ENCODE measurements around the gene ATP2C1. TPM values are rescaled to one million over a fixed set of nuclear protein-coding genes. Genes with fewer than 3 reads are reported as not detected.

ATP2C1 gene
- total and polyA plus RNA-seq, 2 donors (not counting 3 experiments of a cell fraction or from before 2014, with no cell fraction given), result 50.1 to 73.3 TPM

DNA sequence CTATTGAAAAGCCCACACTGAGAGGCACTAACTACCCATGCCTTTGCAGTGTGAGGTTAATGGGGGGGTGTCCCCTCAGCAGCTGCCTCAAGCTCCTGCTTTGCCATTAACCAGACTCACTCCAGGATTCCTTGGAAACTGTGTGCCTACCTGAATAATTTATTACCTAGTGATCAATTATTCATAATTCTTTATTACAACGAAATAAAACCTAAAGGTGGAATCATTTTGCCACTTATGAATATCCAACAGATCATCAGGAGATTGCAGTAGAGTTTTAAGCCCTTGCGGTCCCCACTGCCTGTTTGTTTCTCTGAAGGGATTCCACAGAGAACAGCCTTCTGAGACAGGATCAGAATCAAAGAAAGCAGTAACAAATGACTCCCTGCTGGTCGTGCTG lies 156.1 kb downstream of the ATP2C1 start:
- Histone ChIP-seq H3K4me3 (replicated peaks in 1 of 3; ENCODE audit: insufficient read depth in 1 of 3, low read depth in 1 of 3, low read length in 3 of 3) (no peak overlapping the region), H3K27ac (ENCODE audit: insufficient read depth, low read depth, low read length) (no peak overlapping the region), H3K9me1 (replicated peaks; ENCODE audit: control insufficient read depth, extremely low read depth, insufficient read depth, low read length) (no peaks in the 10 kb centered on the region), H3K4me2 (ENCODE audit: insufficient read depth, low read length) (no peak overlapping the region), H2AFZ (ENCODE audit: low read depth, low read length) (no peak overlapping the region), H3K9me3 (replicated peaks; ENCODE audit: control insufficient read depth, insufficient read depth, low read length) (no peaks in the 10 kb centered on the region), H3K36me3 (ENCODE audit: control insufficient read depth in 2 of 2, extremely low read depth in 1 of 2, insufficient read depth in 2 of 2, low read length in 2 of 2) (no peaks in the 10 kb centered on the region), H4K20me1 (replicated peaks; ENCODE audit: control insufficient read depth, extremely low read depth, insufficient read depth, low read length) (no peaks in the 10 kb centered on the region), H3K4me1 (ENCODE audit: control insufficient read depth, extremely low read depth, insufficient read depth, low read length) (no peaks in the 10 kb centered on the region), H3K9ac (replicated peaks; ENCODE audit: extremely low read depth, insufficient read depth, low read length) (no peak overlapping the region), H3K79me2 (ENCODE audit: control insufficient read depth, insufficient read depth, low read length) (no peaks in the 10 kb centered on the region), H3K27me3 (ENCODE audit: control insufficient read depth in 2 of 2, insufficient read depth in 2 of 2, low read length in 2 of 2) (no peaks in the 10 kb centered on the region)
- TF ChIP-seq MYC (IDR thresholded peaks at IDR 0.05; ENCODE audit: low read depth, low read length), result no peak
- TF ChIP-seq MAX (IDR thresholded peaks at IDR 0.05; ENCODE audit: insufficient read depth, insufficient read length), result no peak
- TF ChIP-seq POLR2AphosphoS5 (IDR thresholded peaks at IDR 0.05; ENCODE audit: insufficient read depth, low read depth, low read length), result no peak
- TF ChIP-seq POLR2A (IDR thresholded peaks at IDR 0.05; ENCODE audit: low read depth, low read length), result no peak
- TF ChIP-seq GATA2 (IDR thresholded peaks at IDR 0.05; ENCODE audit: insufficient read depth, insufficient read length, low read depth, low read length), result no peak
- no peak for TF ChIP-seq JUN (IDR thresholded peaks at IDR 0.05; ENCODE audit: borderline replicate concordance, insufficient read depth, insufficient read length, low read depth)
- TF ChIP-seq EZH2 (IDR thresholded peaks at IDR 0.05; ENCODE audit: borderline replicate concordance, low read depth, low read length, severe bottlenecking), result no peak
- TF ChIP-seq FOS (IDR thresholded peaks at IDR 0.05; ENCODE audit: borderline replicate concordance, insufficient read depth, low read length), result no peak
- no peak for TF ChIP-seq CTCF (IDR thresholded peaks at IDR 0.05; ENCODE audit: extremely low read depth in 1 of 2, insufficient read depth in 1 of 2, low read depth in 1 of 2, low read length in 2 of 2)
- intact Hi-C loops (cut with micrococcal nuclease) (no loop called here), dilution Hi-C loops (cut with MboI; ENCODE audit: extremely low pct_ligation_motif_present, low sequenced_read_pairs) (no loop called here)
- DNase-seq (ENCODE audit: low read depth, low spot score) (no peak), FAIRE-seq (no peak)
- BruUV-seq (replicated peaks), result no TSS peak
- POLR2A ChIA-PET, result no interaction called here
- CTCF ChIA-PET, result interaction anchor here (1.0 kb wide), 1 partner anchor 9 kb away, joined by 3 read pairs; no protein-coding TSS in a partner anchor

Data from endothelial cell of umbilical vein (primary cell).